ENCODE results near the gene HSD17B2.

The HSD17B2 gene

GRCh38 chr16:82091241-82091640 lies 56.2 kb downstream of the HSD17B2 start:
- no peak for TF ChIP-seq FOXP2 (optimal IDR thresholded peaks at IDR 0.05; ENCODE audit: borderline replicate concordance, extremely low read depth, extremely low read length, insufficient read depth)

- no peak for TF ChIP-seq TAF1 (IDR thresholded peaks at IDR 0.05; ENCODE audit: borderline replicate concordance, insufficient read depth, low read length)
Measured at GRCh38 chr16:82092711-82093110, 57.7 kb downstream of the HSD17B2 start.

- TF ChIP-seq TAF1 (IDR thresholded peaks at IDR 0.05; ENCODE audit: borderline replicate concordance, insufficient read depth, low read length) (no peak), REST (IDR thresholded peaks at IDR 0.05; ENCODE audit: insufficient read depth in 1 of 2, low read depth in 2 of 2, low read length in 2 of 2) (no peak), FOXP2 (optimal IDR thresholded peaks at IDR 0.05; ENCODE audit: borderline replicate concordance, extremely low read depth, extremely low read length, insufficient read depth) (no peak), POLR2AphosphoS5 (IDR thresholded peaks at IDR 0.05; ENCODE audit: low read depth, low read length) (no peak), SIN3A (IDR thresholded peaks at IDR 0.05; ENCODE audit: borderline replicate concordance, insufficient read depth, low read length) (no peak)
Measured at GRCh38 chr16:82093666-82094300, 58.7 kb downstream of the HSD17B2 start.

GRCh38 chr16:82094942-82095540 lies 60.0 kb downstream of the HSD17B2 start:
- TF ChIP-seq SIN3A (IDR thresholded peaks at IDR 0.05; ENCODE audit: borderline replicate concordance, insufficient read depth, low read length) (no peak), FOXP2 (optimal IDR thresholded peaks at IDR 0.05; ENCODE audit: borderline replicate concordance, extremely low read depth, extremely low read length, insufficient read depth) (no peak), REST (IDR thresholded peaks at IDR 0.05; ENCODE audit: insufficient read depth in 1 of 2, low read depth in 2 of 2, low read length in 2 of 2) (no peak), TAF1 (IDR thresholded peaks at IDR 0.05; ENCODE audit: borderline replicate concordance, insufficient read depth, low read length) (no peak), POLR2AphosphoS5 (IDR thresholded peaks at IDR 0.05; ENCODE audit: low read depth, low read length) (no peak)

GRCh38 chr16:82096641-82097040 lies 61.6 kb downstream of the HSD17B2 start:
- no peak for TF ChIP-seq POLR2AphosphoS5 (IDR thresholded peaks at IDR 0.05; ENCODE audit: low read depth, low read length)
- no peak for TF ChIP-seq TAF1 (IDR thresholded peaks at IDR 0.05; ENCODE audit: borderline replicate concordance, insufficient read depth, low read length)
- no peak for TF ChIP-seq FOXP2 (optimal IDR thresholded peaks at IDR 0.05; ENCODE audit: borderline replicate concordance, extremely low read depth, extremely low read length, insufficient read depth)
- TF ChIP-seq SIN3A (IDR thresholded peaks at IDR 0.05; ENCODE audit: borderline replicate concordance, insufficient read depth, low read length) = no peak
- no peak for TF ChIP-seq REST (IDR thresholded peaks at IDR 0.05; ENCODE audit: insufficient read depth in 1 of 2, low read depth in 2 of 2, low read length in 2 of 2)

- no peak for TF ChIP-seq TAF1 (IDR thresholded peaks at IDR 0.05; ENCODE audit: borderline replicate concordance, insufficient read depth, low read length)
- no peak for TF ChIP-seq REST (IDR thresholded peaks at IDR 0.05; ENCODE audit: insufficient read depth in 1 of 2, low read depth in 2 of 2, low read length in 2 of 2)
- TF ChIP-seq POLR2AphosphoS5 (IDR thresholded peaks at IDR 0.05; ENCODE audit: low read depth, low read length) = no peak
- TF ChIP-seq SIN3A (IDR thresholded peaks at IDR 0.05; ENCODE audit: borderline replicate concordance, insufficient read depth, low read length) = no peak
- no peak for TF ChIP-seq FOXP2 (optimal IDR thresholded peaks at IDR 0.05; ENCODE audit: borderline replicate concordance, extremely low read depth, extremely low read length, insufficient read depth)
Measured at GRCh38 chr16:82105107-82105506, 70.1 kb downstream of the HSD17B2 start.
